H1 (cell line): ENCODE data around the gene LSM11. TPM values are rescaled to one million over a fixed set of nuclear protein-coding genes. Genes with fewer than 3 reads are reported as not detected.

Experiments
- CTCF ChIA-PET: fragments of 300-600 bp; sonication (Branson Sonifier 250); formaldehyde crosslinking; loops from one replicate; lab custom pipeline; 2021; ENCODE audit not compliant: partially characterized antibody; lab: Charles Lee
- POLR2A ChIA-PET: fragments of 300-600 bp; sonication (Branson Sonifier 250); formaldehyde crosslinking; loops from one replicate; lab custom pipeline; 2021; ENCODE audit warnings: inconsistent platforms; ENCODE audit not compliant: partially characterized antibody; lab: Charles Lee
- DNase-seq, 2 experiments: peaks; one replicate each; pipeline versions ENCODE4 v3.0.0 to v3.0.0-alpha.2; 2010 to 2022; ENCODE audit warnings: low spot score in 2 of 2, low read depth in 1 of 2, mixed read lengths in 1 of 2
- FAIRE-seq: peaks from 2 replicates; lab custom pipeline; 2011; peaks lifted over from hg19 to GRCh38; lab: Jason Lieb, UNC
- H2AFZ ChIP-seq: 2 replicates; pipeline ENCODE4 v1.8.1; 2012; ENCODE audit warnings: low read length, inconsistent platforms
- H2AK5ac ChIP-seq: 2 replicates; pipeline ENCODE4 v1.6.1; 2013; ENCODE audit warnings: low read depth, low read length
- H2BK120ac ChIP-seq: replicated peaks from 2 replicates; pipeline ENCODE3; 2013; ENCODE audit warnings: low read depth, low read length, inconsistent platforms
- H2BK12ac ChIP-seq: 2 replicates; pipeline ENCODE4 v1.6.1; 2013; ENCODE audit warnings: low read depth, low read length
- H2BK15ac ChIP-seq: 2 replicates; pipeline ENCODE4 v1.6.1; 2013; ENCODE audit warnings: low read length
- H2BK20ac ChIP-seq: 2 replicates; pipeline ENCODE4 v1.6.1; 2013; ENCODE audit warnings: low read length
- H2BK5ac ChIP-seq: 2 replicates; pipeline ENCODE4 v1.6.1; 2013; ENCODE audit warnings: low read depth, low read length
- H3K14ac ChIP-seq: 2 replicates; pipeline ENCODE4 v1.6.1; 2013; ENCODE audit warnings: inconsistent platforms; ENCODE audit not compliant: insufficient read length
- H3K18ac ChIP-seq: 2 replicates; pipeline ENCODE4 v1.6.1; 2013; ENCODE audit warnings: low read length; ENCODE audit errors: extremely low read depth
- H3K23ac ChIP-seq: 2 replicates; pipeline ENCODE4 v1.6.1; 2013; ENCODE audit warnings: inconsistent platforms; ENCODE audit not compliant: insufficient read length
- H3K23me2 ChIP-seq: 2 replicates; pipeline ENCODE4 v1.6.1; 2013; ENCODE audit warnings: low read depth, low read length
- H3K27ac ChIP-seq: 2 replicates; pipeline ENCODE4 v1.6.1; 2011; ENCODE audit warnings: low read depth, low read length, inconsistent platforms
- H3K27me3 ChIP-seq, 4 experiments: replicated peaks in 1 of 4; 1 replicate in 1 of 4; 2 replicates in 3 of 4; pipeline versions ENCODE4 v1.6.1 to v1.8.1; 2011 to 2013; ENCODE audit warnings: low read length in 3 of 4, mild to moderate bottlenecking in 3 of 4, inconsistent platforms in 2 of 4, mixed read lengths in 2 of 4, moderate library complexity in 1 of 4; ENCODE audit not compliant: control insufficient read depth in 3 of 4, insufficient read depth in 3 of 4; ENCODE audit errors: extremely low read depth in 1 of 4
- H3K36me3 ChIP-seq, 4 experiments: 2 replicates each; pipeline versions ENCODE4 v1.6.1 to v1.8.1; 2011 to 2013; ENCODE audit warnings: mild to moderate bottlenecking in 4 of 4, low read length in 3 of 4, moderate library complexity in 2 of 4, control low read depth in 1 of 4, inconsistent platforms in 1 of 4; ENCODE audit not compliant: insufficient read depth in 4 of 4, control insufficient read depth in 2 of 4
- H3K4ac ChIP-seq: replicated peaks from 2 replicates; pipeline ENCODE3; 2013; ENCODE audit warnings: low read length, low read depth, mixed read lengths, inconsistent platforms; ENCODE audit not compliant: insufficient read length
- H3K4me1 ChIP-seq, 4 experiments: replicated peaks in 1 of 4; 1 replicate in 1 of 4; 2 replicates in 3 of 4; pipeline versions ENCODE4 v1.6.1 to v1.8.1; 2011 to 2013; ENCODE audit warnings: low read length in 3 of 4, inconsistent platforms in 2 of 4, mixed read lengths in 1 of 4; ENCODE audit not compliant: insufficient read depth in 4 of 4, control insufficient read depth in 3 of 4
- H3K4me2 ChIP-seq, 2 experiments: 2 replicates each; pipeline versions ENCODE4 v1.6.1 to v1.8.1; 2011 to 2013; ENCODE audit warnings: low read depth in 2 of 2, low read length in 2 of 2, control low read depth in 1 of 2, inconsistent platforms in 1 of 2, mild to moderate bottlenecking in 1 of 2; ENCODE audit not compliant: insufficient read depth in 1 of 2
- H3K4me3 ChIP-seq, 4 experiments: fragments of 200-600, 300-600 bp in 1 of 4; sonication (generic), shearing (Covaris generic), sonication (Bioruptor Twin) in 1 of 4; 2 replicates each; pipeline versions ENCODE4 v1.5.1 to v1.8.1; 2011 to 2016; ENCODE audit warnings: low read length in 4 of 4, low read depth in 3 of 4, control low read depth in 2 of 4, inconsistent platforms in 2 of 4, mild to moderate bottlenecking in 2 of 4, mixed read lengths in 1 of 4, moderate library complexity in 1 of 4; ENCODE audit not compliant: insufficient read depth in 2 of 4; ENCODE audit errors: extremely low read depth in 1 of 4
- H3K56ac ChIP-seq: replicated peaks from 2 replicates; pipeline ENCODE3; 2013; ENCODE audit warnings: low read depth, mild to moderate bottlenecking, mixed read lengths, low read length, inconsistent platforms; ENCODE audit not compliant: insufficient read length
- H3K79me1 ChIP-seq: 2 replicates; pipeline ENCODE4 v1.6.1; 2013; ENCODE audit warnings: low read depth, low read length, control low read depth
- H3K79me2 ChIP-seq, 2 experiments: 2 replicates each; pipeline versions ENCODE4 v1.6.1 to v1.8.1; 2012 to 2013; ENCODE audit warnings: low read length in 2 of 2, mild to moderate bottlenecking in 2 of 2, inconsistent platforms in 1 of 2; ENCODE audit not compliant: insufficient read depth in 2 of 2, control insufficient read depth in 1 of 2
- H3K9ac ChIP-seq, 4 experiments: replicated peaks in 1 of 4; 1 replicate in 1 of 4; 2 replicates in 3 of 4; pipeline versions ENCODE4 v1.6.1 to v1.8.1; 2011 to 2013; ENCODE audit warnings: low read depth in 3 of 4, low read length in 3 of 4, control low read depth in 2 of 4, mild to moderate bottlenecking in 2 of 4, moderate library complexity in 2 of 4, inconsistent platforms in 1 of 4; ENCODE audit errors: extremely low read depth in 1 of 4
- H3K9me3 ChIP-seq, 2 experiments: 2 replicates each; pipeline versions ENCODE4 v1.6.1 to v1.8.1; 2012 to 2013; ENCODE audit warnings: mild to moderate bottlenecking in 2 of 2, moderate library complexity in 2 of 2, control low read depth in 1 of 2, inconsistent platforms in 1 of 2, low read depth in 1 of 2, low read length in 1 of 2, mixed read lengths in 1 of 2; ENCODE audit not compliant: insufficient read depth in 2 of 2
- H4K20me1 ChIP-seq, 2 experiments: replicated peaks in 1 of 2; 2 replicates each; pipeline versions ENCODE3 to v1.8.1; 2011 to 2013; ENCODE audit warnings: inconsistent platforms in 2 of 2, low read length in 2 of 2, mild to moderate bottlenecking in 1 of 2; ENCODE audit not compliant: insufficient read depth in 2 of 2, control insufficient read depth in 1 of 2
- H4K5ac ChIP-seq: 2 replicates; pipeline ENCODE4 v1.6.1; 2013; ENCODE audit warnings: low read length, low read depth, mixed read lengths, inconsistent platforms; ENCODE audit not compliant: insufficient read length
- H4K8ac ChIP-seq: 2 replicates; pipeline ENCODE4 v1.8.0; 2013; ENCODE audit warnings: mild to moderate bottlenecking, moderate library complexity, low read length, inconsistent platforms; ENCODE audit not compliant: insufficient read depth; ENCODE audit errors: extremely low read depth
- H4K91ac ChIP-seq: replicated peaks from 2 replicates; pipeline ENCODE3; 2013; ENCODE audit warnings: low read length, mixed read lengths, inconsistent platforms; ENCODE audit not compliant: insufficient read length
- RBBP5 ChIP-seq: IDR thresholded peaks from 2 replicates; pipeline ENCODE4 v1.7.1; 2012; ENCODE audit warnings: low read depth, mild to moderate bottlenecking, inconsistent platforms, low read length, moderate library complexity, borderline replicate concordance
- SRF ChIP-seq: IDR thresholded peaks from 2 replicates; pipeline ENCODE4 v1.6.1; 2011; ENCODE audit warnings: mild to moderate bottlenecking, low read depth, low read length, moderate library complexity
- WGBS, 2 experiments: shearing (Covaris generic) in 1 of 2; methylation state at CpG; one replicate each; pipeline versions ENCODE4 v1.1.6 to v1.1.7; 2013 to 2015; ENCODE audit warnings: low lambda C conversion rate in 2 of 2, mixed read lengths in 2 of 2, inconsistent platforms in 1 of 2, low coverage in 1 of 2, missing lambda C conversion rate in 1 of 2; ENCODE audit not compliant: insufficient replicate concordance in 2 of 2, insufficient coverage in 1 of 2, insufficient read length in 1 of 2; ENCODE audit errors: extremely low coverage in 1 of 2, missing lambda C conversion rate in 1 of 2; 5-methylcytosine and 5-hydroxymethylcytosine counted together
- polyA plus RNA-seq, 7 experiments: library from polyadenylated mRNA; depleted of rRNA in 3 of 7; stranded (reverse) in 5 of 7; unstranded in 2 of 7; fragments of >200 nt in 5 of 7; fragments of 200-250 nt in 2 of 7; gene quantifications; 1 replicate in 5 of 7; 2 replicates in 1 of 7; 4 replicates in 1 of 7; pipeline versions ENCODE4 v1.2.1 to v1.2.3, GENCODE V29; 2011 to 2013; ENCODE audit warnings: missing spikeins in 2 of 7, mixed read lengths in 2 of 7
- total RNA-seq: library from RNA; stranded (reverse); fragmentation: NEBNext Ultra II Directional; extraction: Animal tissue kit (Norgen Biotek cat#: 25700); gene quantifications from 2 replicates; pipeline ENCODE4 v1.2.1, GENCODE V29; 2021

Gene LSM11
- total and polyA plus RNA-seq, 2 of the 8 experiments (the other 6 are each of a cell fraction or from before 2014, with no cell fraction given): 1.8 to 3.9 TPM

DNA sequence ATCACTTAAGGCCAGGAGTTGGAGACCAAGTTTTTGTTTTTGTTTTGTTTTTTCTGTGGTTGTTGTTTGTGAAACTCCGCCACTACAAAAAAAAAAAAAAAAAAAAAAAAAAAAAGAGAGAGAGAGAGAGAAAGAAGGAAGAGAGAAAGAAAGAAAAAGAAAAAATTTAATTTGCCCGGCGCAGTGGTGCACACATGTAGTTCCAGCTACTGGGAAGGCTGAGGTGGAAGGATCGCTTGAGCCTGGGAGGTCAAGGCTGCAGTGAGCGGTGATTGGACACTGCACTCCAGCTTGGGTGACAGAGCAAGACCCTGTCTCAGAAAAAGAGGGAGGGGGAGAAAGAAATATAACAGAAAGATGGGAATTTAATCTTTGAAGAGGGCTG lies 11.4 kb upstream of the LSM11 start:
- H3K4me1 ChIP-seq: no peaks in the 10 kb centered on the region
- H3K79me1 ChIP-seq: no peaks in the 10 kb centered on the region
- no peak overlapping the region for H3K23ac ChIP-seq
- CTCF ChIA-PET: interaction anchor here (0.9 to 1.8 kb wide), 5 partner anchors 11 to 390 kb away, joined by 3 to 9 read pairs (median 4); partner anchors contain the start of gene LSM11
- no peak overlapping the region for H2BK120ac ChIP-seq
- no peak for DNase-seq
- H2BK20ac ChIP-seq: no peak overlapping the region
- no peak overlapping the region for H3K18ac ChIP-seq
- H2AK5ac ChIP-seq: no peak overlapping the region
- H3K36me3 ChIP-seq: peaks cover 0 to 32% (median 6%) of the 10 kb centered on the region in 4 experiments; a peak in 5 of 8 replicates
- WGBS, 2 experiments: 89% methylated on average over 5 of the region's 5 CpGs; no CpG with 5 or more reads in 1 of the 2 experiments
- H3K23me2 ChIP-seq: peaks cover 4% of the 10 kb centered on the region; the same call in 1 of the 2 replicates
- no peaks in the 10 kb centered on the region for H3K9me3 ChIP-seq
- peak overlapping the region; percentile 70 to 77 for H3K4me2 ChIP-seq
- H3K4ac ChIP-seq: no peak overlapping the region
- H2BK5ac ChIP-seq: no peak overlapping the region
- no peak overlapping the region for H2BK12ac ChIP-seq
- no peak overlapping the region for H4K91ac ChIP-seq
- H4K20me1 ChIP-seq: no peaks in the 10 kb centered on the region
- H4K8ac ChIP-seq: no peak overlapping the region
- no peak for FAIRE-seq
- H3K27ac ChIP-seq: no peak overlapping the region
- POLR2A ChIA-PET: interaction anchor here (1.0 to 1.8 kb wide), 7 partner anchors 10 to 263 kb away, joined by 3 to 10 read pairs (median 4); partner anchors contain the start of gene LSM11
- H3K27me3 ChIP-seq: no peaks in the 10 kb centered on the region
- no peak overlapping the region for H2AFZ ChIP-seq
- no peak overlapping the region; a peak in 1 of 7 replicates for H3K9ac ChIP-seq
- peak overlapping the region in 2 of 4 experiments; percentile 79 to 98; a peak in 3 of 8 replicates for H3K4me3 ChIP-seq
- no peak overlapping the region for H3K56ac ChIP-seq
- no peak for TF ChIP-seq RBBP5
- no peak for TF ChIP-seq SRF
- H2BK15ac ChIP-seq: no peak overlapping the region
- H4K5ac ChIP-seq: no peak overlapping the region
- no peak overlapping the region for H3K14ac ChIP-seq
- H3K79me2 ChIP-seq: no peaks in the 10 kb centered on the region; a peak in 1 of 4 replicates
